GM04503 (cell line): ENCODE measurements around the gene DSN1.
"Not testable (repeated sequence)": the region's sequence is repeated elsewhere in the genome, so short reads cannot be mapped to it uniquely, and the experiment has no call there.

Experiments
- DNase-seq: peaks from one replicate; pipeline ENCODE4 v3.0.0-alpha.2; 2012; ENCODE audit warnings: low read depth

DSN1 gene, protein sequence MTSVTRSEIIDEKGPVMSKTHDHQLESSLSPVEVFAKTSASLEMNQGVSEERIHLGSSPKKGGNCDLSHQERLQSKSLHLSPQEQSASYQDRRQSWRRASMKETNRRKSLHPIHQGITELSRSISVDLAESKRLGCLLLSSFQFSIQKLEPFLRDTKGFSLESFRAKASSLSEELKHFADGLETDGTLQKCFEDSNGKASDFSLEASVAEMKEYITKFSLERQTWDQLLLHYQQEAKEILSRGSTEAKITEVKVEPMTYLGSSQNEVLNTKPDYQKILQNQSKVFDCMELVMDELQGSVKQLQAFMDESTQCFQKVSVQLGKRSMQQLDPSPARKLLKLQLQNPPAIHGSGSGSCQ

DNA sequence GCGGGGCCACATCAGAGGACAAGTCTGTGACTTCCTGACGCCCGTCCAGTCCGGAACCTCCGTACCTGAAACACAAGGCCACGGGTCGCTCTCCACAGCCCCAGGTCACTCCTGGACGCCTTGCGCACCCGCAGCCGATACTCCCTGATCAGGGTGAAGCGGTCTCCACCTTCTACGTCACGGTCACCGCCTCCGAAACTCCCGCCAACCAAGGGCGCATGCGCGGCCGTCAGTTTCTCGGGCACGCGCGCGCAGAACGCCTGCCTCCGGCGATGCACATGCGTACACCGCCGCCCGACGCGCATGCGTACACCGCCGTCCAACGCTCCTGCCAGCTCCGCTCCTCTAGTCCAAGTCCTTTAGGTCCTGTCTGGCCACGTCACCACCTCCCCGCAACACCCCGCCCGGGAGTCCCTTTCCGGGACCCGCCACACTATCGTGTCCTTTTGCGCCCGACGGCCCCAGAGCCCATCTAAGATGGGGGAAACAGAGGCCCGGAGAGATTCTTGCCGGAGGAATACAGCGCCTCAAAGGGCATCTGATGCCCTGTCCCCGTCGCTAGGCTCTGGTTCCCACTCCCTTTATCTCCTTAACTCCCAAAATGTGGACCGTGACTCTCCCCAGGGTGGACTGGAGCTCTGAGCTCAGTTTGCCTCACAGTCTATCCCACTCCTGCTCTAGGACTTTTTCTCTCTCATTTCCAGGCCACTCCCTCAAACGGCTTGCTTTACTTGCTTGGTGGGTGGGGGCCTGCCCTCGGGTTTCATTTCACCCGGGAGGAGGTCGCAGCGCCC lies at the start of gene DSN1:
Gene DSN1, minus strand, starts transcription at position 167 of the 794 bp plus-strand sequence. CDS start 2,305 bp downstream, outside the sequence.
- DNase-seq, result peak; percentile 71

DNA sequence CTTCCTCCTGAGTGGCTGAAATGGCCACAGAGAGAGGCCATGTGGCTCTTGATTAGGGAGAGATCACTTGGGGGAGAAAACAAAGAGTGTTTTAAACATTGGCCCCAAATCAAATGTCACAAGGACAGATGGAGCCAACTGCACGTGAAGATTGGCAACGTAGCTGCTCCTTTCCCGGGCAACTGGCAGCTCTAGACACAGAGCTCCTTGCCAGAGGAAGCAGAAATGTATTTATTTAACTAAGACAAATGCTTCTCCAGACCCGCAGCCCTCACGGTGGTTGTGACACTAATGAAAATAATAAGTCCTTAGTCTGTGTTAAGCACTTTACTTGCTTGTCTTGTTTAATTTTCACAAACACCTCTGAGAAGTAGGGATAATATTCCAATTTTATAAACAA lies 49.6 kb upstream of the DSN1 start:
- DNase-seq, result no peak

DNA sequence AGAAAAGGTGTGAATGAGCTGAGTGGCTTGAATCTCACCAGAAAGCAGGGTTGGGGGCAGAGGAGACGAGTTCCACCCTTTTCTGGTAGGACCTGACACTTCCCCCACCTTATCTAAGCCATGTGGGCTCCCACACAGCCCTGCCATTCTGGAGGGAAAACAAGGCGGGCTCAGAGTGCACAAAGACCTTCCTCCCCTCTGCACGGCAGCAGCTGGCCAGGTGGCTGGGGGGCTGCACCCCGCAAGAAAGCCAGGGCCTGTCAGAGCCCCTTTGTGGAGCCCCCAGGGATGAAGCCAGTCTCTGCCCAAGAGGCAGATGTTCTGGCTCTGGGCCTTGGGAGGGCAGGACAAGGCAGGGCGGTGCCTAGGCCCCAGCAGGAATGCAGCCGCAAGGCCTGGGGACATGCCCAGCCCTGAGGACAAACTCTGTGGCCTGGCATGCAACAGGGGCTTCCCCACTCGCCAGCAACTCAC lies 48.4 kb upstream of the DSN1 start:
- no peak for DNase-seq

DNA sequence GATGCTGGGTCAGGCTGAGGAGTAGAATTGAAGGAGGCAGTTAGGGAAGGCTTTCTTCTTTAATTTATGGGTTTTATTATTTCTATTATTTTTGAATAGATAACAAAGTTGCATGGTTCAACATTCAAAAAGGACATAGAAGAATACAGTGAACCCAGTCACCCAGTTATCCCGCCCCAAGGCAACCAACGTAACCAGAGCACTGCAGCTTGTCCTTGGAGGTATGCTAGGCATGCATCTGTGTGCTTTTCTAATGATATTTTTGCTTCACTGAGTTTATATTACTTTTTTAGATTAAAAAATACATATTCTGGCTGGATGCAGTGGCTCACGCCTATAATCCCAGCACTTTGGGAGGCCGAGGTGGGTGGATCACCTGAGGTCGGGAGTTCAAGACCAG lies 47.4 kb upstream of the DSN1 start:
- DNase-seq, result no peak

DNA sequence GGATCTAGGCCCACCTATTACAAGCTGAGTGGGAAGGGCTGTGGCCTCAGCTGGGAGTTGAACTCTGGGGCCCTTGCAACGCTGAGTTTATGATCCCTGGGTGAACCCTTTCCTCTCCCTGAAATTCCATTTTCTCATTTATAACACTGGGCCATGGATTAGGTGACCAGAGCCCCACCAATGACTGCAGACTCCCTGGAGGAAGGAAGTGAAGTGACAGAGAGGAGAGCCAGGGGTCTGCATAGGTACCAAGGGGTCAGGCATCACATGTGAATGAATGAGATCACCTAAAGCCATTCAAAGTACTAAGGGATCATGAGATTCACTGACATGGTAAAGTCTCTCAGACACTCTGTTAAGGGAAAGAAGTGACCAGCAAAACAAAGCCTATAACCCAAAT lies 46.5 kb upstream of the DSN1 start:
- DNase-seq, result no peak

DNA sequence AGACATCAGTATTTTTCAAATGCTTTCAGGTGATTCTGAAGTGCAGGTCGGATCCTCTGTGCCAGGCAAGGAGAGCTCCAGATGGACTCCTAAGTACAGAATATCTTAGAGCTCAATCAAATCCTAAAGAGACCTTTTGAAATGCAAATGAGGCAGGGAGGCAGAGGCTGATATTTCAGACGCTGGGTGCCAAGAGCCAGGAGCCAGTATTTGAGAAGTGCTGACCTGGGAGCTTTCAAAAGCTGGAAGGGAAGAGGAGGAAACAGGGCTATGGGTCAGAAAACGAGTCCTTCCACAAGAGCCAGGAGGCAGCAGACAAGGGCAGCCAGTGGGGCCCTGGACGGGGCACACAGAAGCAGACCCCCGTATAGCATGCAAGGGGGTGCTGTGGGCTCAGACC lies 46.1 kb upstream of the DSN1 start:
- DNase-seq, result no peak

DNA sequence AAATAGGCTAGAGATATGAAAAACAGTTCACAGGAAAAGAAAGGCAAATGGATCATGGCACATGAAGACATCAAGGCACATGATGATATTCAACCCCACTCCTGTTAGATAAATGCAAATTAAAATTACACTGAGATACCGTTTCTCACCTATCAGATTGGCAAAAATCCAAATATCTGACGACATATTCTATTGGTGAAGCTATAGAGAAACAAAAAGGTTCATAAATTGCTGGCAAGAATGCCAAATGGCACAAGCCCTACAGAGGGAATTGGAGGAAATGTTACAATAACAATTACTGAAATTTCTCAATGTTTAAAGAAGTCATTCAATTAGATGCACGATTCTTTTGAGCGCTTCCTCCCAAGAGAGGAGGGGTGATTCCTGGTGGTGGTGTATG lies 45.3 kb upstream of the DSN1 start:
- DNase-seq, result no peak

DNA sequence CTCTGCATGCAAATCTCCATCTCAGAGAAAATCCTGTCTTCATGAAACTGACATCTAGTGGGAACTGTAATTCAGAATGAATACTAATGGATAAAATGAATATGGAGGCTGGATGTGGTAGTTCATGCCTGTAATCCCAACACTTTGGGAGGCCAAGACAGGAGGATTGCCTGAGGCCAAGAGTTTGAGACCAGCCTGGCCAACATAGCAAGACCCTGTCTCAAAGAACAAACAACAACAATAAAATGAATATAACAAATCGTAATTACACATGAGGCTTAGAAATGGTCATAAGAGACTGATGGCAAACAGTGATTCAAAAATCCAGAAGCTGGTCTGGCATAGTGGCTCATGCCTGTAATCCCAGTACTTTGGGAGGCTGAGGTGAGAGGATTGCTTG lies 44.6 kb upstream of the DSN1 start:
- no peak for DNase-seq

DNA sequence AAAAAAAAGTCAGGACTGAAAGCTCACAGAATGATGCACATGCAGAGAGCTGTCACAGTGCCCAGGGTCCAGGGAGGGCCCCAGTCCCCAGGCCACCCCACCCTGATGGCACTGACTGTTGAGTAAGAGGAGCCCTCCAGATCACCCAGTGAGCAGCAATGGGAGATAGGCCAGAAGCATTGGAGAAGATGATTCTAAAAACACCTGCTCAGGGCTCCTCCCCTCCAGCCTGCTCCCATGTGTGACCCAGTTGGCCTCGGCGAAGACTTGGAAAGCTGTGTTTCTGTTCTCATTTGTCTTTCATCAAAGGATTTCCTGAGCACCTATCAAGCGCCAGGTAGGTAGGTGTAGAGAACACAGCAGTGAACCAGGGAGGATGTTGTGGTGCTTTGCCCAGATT lies 43.9 kb upstream of the DSN1 start:
- no peak for DNase-seq

DNA sequence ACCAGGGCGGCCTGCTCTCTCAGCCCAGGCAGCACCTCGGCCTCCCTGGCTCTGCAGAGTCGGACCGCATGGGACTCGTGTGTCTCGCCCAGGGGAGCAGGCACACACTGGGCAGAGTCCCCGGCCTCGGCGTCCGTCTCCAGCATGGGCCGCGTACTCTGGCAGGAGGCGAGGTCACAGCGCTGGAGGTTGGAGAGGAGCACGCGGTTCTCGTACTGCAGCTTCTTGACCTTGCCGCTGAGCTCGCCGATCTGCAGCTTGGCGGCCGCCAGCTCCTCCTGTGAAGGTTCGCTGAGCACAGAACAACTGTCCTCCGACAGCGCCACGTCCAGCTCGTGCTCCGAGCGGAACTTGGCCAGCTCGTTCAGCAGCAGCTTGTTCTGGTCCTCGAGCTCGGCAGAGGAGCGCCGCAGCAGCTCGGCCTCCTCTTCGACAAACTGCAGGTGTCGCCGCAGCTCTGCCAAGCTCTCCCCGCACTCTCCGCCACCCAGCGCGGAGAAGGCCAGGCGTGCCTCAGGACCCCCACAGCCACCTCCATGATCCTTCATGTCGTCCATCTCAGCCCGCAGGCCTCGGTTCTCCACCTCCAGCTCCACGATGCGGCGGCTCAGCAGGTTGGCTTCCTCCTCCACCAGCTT lies 42.0 kb upstream of the DSN1 start:
- DNase-seq, result no peak

DNA sequence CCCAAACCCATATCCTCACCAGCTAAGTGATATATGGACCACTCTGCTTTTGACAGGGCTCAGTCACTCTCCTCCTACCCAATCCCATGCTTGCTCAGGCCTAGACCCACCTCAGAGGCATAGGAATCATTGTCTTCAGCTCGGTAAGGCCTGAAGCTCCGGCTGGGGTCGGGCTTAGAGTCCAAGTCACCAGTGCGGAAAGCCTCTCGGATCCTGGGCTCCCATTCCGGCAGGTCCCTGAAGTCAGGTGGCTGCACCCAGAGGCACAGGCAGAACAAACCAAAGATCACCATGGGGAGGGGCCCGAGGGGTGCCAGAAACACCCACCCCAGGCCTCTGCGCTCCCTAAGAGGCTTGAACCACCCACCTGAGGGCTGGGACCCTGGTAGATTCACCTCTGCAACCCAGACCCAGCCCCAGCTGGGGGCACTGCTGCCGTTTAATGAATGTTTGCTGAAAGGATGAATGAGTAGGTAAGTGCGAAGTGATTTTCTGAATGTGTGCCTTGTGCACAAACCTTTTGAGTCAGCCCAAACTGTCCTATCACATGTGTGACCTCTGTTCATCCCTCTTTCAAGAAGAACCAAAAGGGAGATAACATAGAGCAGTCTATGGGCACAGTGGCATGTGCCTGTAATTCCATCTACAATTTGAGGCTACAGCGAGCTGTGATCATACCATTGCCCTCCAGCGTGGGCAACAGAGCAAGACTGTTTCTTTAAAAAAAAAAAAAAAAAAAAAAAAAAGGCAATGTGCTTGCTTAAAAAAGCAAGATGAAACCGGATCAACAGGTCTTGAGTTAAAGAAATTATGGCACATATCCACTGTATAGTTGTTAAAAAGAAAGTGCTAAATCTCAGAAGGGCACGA lies 39.3 kb upstream of the DSN1 start:
- no peak for DNase-seq

DNA sequence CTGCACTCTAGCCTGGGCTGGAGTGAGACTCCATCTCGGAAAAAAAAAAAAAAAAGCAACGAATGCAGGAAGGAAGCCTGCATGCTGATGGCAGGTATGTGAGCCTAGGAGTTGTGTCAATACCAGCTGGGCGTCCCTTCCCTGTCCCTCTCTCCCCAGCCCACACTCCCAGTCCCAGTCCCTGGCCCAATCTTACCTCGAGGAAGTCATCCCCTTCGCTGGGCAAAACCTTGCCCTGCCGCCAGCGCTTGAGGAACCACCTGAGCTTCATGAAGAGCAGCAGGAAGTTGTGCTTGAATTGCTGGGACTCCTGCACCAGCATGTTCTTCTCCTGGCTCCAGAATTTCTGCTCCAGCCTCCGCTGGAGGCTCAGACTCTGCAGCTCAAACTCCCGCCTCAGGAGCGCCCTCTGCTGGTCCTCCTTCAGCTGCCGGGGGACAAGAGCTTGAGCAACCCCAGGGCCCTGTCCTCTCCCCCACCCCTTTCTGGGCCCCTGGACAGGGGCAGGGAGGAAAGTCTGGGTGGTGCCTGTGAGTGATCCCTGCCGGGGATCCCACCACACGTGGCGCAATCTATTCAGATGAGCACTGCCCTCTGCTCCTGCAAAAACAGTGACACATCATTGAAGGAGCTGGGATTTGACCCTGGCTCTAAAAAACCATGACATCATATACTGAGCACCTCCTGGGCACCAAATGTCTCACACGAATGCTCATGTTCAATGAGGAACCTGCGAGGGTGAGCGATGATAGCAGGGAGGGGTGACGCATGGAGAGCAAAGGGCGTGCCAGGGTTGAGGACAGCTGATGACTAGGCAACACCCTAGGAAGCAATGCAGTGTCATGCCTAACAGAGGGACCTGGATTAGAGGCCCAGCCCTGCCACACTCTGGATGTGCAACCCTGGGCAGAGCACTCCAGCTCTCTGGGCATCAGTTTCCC lies 35.0 kb upstream of the DSN1 start:
- peak; percentile 49 for DNase-seq

DNA sequence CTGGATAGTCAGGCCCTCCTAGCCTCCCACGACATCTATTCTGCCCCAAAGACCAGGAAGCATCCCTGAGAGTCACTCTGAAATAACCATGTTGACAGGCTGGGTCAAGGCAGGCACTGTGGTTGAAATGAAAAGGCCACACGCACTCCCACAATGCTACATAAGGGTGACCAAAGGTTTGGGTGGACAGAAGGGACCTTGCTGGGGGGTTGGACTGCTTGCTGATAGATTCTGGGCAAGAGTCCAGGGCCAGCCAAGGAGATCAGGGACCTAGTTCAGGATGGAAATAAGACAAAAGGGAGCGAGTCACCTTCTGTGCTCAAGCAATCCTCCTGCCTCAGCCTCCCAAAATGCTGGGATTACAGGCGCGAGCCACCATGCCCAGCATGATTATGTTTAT lies 32.5 kb upstream of the DSN1 start:
- no peak for DNase-seq

DNA sequence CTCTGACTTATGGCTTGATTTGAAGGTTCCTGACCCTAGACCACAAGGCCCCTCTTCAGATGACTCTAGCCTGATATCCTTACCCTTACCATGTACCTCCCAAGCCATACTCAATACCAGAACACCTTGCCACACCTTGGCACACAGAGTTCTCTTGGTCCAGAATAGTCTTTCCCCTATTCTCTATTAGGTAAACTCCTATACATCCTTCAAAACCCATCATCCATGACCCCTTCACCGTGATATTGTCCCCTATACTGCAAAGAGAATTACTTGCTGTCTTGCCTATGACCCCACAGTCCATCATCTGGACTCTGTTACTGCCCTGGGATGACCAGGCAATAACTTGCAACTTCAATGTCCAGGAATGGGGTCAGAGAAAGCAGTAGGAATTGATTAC lies 31.8 kb upstream of the DSN1 start:
- DNase-seq, result no peak

DNA sequence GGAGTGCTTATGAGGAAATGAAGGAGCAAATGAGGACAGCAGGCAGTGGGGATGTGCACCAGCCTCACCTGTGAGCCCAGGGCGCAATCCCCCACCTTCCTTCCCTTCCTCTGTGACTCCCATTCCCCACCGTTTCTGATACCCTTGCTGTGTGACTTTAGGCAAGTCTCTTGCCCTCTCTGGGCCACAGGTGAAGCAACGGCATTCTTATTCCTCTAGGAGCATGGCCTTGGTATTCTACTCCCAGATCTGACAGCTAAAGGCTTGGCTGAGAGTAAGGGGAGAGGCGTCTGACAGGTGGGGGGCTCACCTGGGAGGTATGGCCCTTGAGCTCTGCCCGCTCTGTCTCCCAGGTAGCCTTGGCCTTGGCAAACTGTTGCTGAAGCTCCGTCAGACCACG lies 30.9 kb upstream of the DSN1 start:
- no peak for DNase-seq

DNA sequence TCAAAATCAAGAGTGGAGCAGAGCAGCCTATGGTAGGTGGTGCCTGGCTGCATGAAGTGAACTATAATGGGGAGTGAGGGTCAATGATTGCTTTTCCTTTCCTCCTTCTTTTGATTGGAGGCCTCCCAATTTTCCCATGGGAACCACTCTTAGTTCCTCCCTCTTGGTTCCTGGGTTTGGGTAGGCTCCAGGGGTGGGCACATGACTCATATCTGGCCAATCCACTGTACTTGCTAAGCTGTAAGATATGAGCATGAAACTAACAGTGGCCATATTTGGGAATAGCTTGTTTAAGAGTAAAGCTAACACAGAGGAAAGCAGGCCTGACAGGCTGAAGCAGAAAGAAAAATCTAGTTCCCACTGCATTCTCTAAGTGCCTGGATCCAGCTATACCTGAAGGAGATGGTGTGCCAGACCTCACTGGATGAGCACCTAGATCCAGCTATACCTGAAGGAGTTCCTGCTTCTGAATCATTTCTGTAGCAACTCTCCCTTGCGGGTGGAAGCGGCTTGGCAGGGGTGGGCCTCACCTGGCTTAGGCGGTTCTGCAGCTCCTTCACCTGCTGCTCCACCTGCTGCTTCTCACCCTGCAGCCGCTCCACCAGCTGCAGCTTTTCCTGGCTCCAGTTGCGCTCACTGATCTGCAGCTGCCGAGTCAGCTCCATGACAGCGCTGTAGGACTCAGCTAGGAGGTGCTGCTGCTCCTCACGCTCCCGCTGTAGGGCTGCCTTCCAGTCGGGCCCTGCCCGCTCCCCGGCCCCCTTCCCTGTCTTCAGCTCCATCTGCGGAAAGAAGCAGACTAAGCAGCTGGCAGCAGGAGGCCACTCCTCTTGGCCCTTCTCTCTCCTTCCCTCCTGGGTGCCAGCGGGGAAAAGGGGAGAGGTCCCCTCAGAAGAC lies 29.0 kb upstream of the DSN1 start:
- peak; percentile 24 for DNase-seq

DNA sequence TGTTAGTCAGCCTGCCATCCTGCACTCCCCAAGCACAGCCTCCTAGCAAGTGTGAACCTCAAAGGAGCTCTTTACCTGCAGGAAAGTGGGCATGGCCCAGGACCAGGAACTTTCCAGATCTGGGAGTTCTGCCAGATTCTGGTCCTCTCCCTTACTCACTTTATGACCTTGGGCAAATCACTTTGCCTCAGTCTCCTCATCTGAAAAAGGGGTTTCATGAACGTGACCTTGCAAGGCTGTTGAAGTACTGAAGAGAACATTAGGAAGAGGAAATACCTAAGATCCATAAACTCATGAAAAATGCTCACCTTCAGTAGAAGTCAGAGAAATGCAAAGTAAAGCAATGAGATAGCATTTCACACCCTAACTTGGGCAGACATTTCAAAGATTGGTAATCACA lies 26.8 kb upstream of the DSN1 start:
- no peak for DNase-seq

DNA sequence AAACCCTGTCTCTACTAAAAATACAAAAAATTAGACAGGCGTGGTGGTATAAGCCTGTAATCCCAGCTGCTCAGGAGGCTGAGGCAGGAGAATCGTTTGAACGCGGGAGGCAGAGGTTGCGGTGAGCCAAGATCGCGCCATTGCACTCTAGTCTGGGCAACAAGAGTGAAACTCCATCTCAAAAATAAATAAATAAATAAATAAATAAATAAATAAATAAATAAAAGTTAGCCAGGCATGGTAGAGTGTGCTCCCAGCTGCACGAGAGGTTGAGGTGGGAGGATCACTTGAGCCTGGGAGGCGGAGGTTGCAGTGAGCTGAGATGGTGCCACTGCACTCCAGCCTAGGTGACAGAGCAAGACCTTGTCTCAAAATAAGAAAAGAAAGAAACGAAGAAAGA lies 25.8 kb upstream of the DSN1 start:
- DNase-seq, result not testable (repeated sequence)

DNA sequence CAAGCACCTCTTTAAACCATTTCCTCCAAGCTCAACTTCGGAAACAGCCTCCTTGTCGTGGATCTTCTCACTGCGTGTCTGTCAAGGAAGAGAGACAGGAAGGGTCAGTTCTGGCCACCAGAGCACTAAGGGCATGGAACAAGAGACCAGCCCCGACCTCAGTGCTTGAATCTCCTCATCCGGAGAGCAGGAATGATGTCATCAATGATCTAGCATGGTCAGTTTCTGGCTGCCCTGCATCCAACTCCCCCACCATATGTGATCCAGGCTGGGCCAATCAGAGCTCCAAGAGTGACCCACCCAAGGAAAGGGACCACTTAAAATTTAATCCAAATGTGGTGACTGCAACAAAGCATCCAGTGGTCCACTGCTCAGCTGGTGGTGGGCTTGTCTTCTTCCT lies 23.3 kb upstream of the DSN1 start:
- DNase-seq, result no peak

DNA sequence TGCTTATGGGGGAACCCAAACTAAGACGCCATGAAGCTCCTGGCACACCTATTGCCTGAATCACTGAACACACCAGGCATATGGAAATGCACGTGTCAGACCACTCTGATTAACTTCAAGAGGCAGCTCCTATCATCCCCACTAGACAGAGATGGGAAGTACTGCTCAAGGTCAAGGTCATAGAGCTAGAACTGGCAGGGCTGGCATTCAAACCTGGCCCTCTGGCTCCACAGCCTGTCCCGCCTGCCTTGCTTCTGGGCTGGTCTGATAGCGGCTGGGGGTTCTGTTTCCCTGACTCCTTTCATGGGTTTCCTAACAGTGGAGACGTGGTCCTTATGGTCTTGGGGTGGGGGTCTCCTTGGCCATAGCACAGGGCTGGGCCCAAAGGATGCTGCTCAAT lies 22.6 kb upstream of the DSN1 start:
- no peak for DNase-seq
